Caco-2 (cell line): ENCODE measurements around the gene MRPS10. TPM values are rescaled to one million over a fixed set of nuclear protein-coding genes. Genes with fewer than 3 reads are reported as not detected.
"Not testable (repeated sequence)": the region's sequence is repeated elsewhere in the genome, so short reads cannot be mapped to it uniquely, and the experiment has no call there.

ENCODE experiments used
- BruUV-seq: library from RNA; stranded (reverse); fragments of 400-500 nt; replicated peaks from 2 replicates; lab custom pipeline; 2021; lab: Mats Ljungman, UMichigan
- CTCF ChIA-PET: fragments of 300-600 bp; sonication (Branson Sonifier 250); formaldehyde crosslinking; loops from one replicate; lab custom pipeline; 2022; ENCODE audit warnings: antibody characterized with exemption; lab: Charles Lee
- POLR2A ChIA-PET: fragments of 300-600 bp; sonication (Branson Sonifier 250); formaldehyde crosslinking; loops from one replicate; lab custom pipeline; 2022; ENCODE audit warnings: antibody characterized with exemption; lab: Charles Lee
- DNase-seq, 2 experiments: peaks; one replicate each; pipeline versions ENCODE4 v3.0.0 to v3.0.0-alpha.2; 2020 to 2022
- H3K27me3 ChIP-seq: replicated peaks from 2 replicates; pipeline ENCODE4 v1.6.0; 2011; ENCODE audit warnings: low read length; ENCODE audit not compliant: control insufficient read depth, insufficient read depth
- H3K36me3 ChIP-seq: 2 replicates; pipeline ENCODE4 v1.5.1; 2011; ENCODE audit warnings: low read length; ENCODE audit not compliant: control insufficient read depth, insufficient read depth
- H3K4me1 ChIP-seq: fragments of 250-450 bp; sonication (Bioruptor Pico); 2 replicates; pipeline ENCODE4 v1.5.1; 2020; ENCODE audit warnings: mild to moderate bottlenecking
- H3K4me3 ChIP-seq: 2 replicates; pipeline ENCODE4 v1.5.1; 2011; ENCODE audit warnings: low read depth, mild to moderate bottlenecking, control low read depth, low read length
- H3K9me3 ChIP-seq: fragments of 250-450 bp; sonication (Bioruptor Pico); 2 replicates; pipeline ENCODE4 v1.5.1; 2020; ENCODE audit warnings: mild to moderate bottlenecking, moderate library complexity
- H3K27ac Mint-ChIP-seq: one replicate; pipeline ENCODE4 v1.8.0; 2022; ENCODE audit warnings: mixed read lengths; ENCODE audit not compliant: unreplicated experiment
- H3K27me3 Mint-ChIP-seq: one replicate; pipeline ENCODE4 v1.8.0; 2022; ENCODE audit warnings: mixed read lengths; ENCODE audit not compliant: insufficient read depth, unreplicated experiment
- H3K36me3 Mint-ChIP-seq: one replicate; pipeline ENCODE4 v1.8.0; 2022; ENCODE audit warnings: mild to moderate bottlenecking, mixed read lengths; ENCODE audit not compliant: insufficient read depth, unreplicated experiment
- H3K4me1 Mint-ChIP-seq: one replicate; pipeline ENCODE4 v1.8.0; 2022; ENCODE audit warnings: low read depth, mixed read lengths; ENCODE audit not compliant: unreplicated experiment
- H3K4me3 Mint-ChIP-seq: one replicate; pipeline ENCODE4 v1.8.0; 2022; ENCODE audit warnings: mild to moderate bottlenecking, moderate library complexity, mixed read lengths; ENCODE audit not compliant: unreplicated experiment
- H3K9me3 Mint-ChIP-seq: one replicate; pipeline ENCODE4 v1.8.0; 2022; ENCODE audit warnings: mixed read lengths; ENCODE audit not compliant: unreplicated experiment
- CTCF ChIP-seq, 2 experiments: fragments of 200-600 bp in 1 of 2; IDR thresholded peaks; 1 replicate in 1 of 2; 2 replicates in 1 of 2; pipeline versions ENCODE4 v1.5.1 to v1.8.0; 2011 to 2022; ENCODE audit warnings: antibody characterized with exemption in 1 of 2, control low read depth in 1 of 2, inconsistent platforms in 1 of 2, low read depth in 1 of 2, low read length in 1 of 2, mild to moderate bottlenecking in 1 of 2, moderate library complexity in 1 of 2; ENCODE audit not compliant: insufficient read depth in 1 of 2, severe bottlenecking in 1 of 2, unreplicated experiment in 1 of 2
- intact Hi-C: fragments of 100-400 bp; cut with micrococcal nuclease; formaldehyde crosslinking; loops from one replicate; pipeline ENCODE4 v1.10.0; 2022; ENCODE audit not compliant: unreplicated experiment
- total RNA-seq: library from RNA; stranded (reverse); gene quantifications from 2 replicates; pipeline ENCODE4 v1.2.3, GENCODE V29; 2022

The MRPS10 gene
- total RNA-seq, 1 experiment from 2014 or later: 38.6 TPM

- DNase-seq: no peak
- intact Hi-C loops: no loop called here
- H3K9me3 Mint-ChIP-seq: no peaks in the 10 kb centered on the region
- no peaks in the 10 kb centered on the region for H3K36me3 ChIP-seq
- no peak within 1 kb of the TSS for H3K4me3 ChIP-seq
- no peak for TF ChIP-seq CTCF (IDR thresholded peaks at IDR 0.05; ENCODE audit: insufficient read depth in 1 of 2, low read depth in 1 of 2, low read length in 1 of 2, severe bottlenecking in 1 of 2, unreplicated experiment in 1 of 2)
- H3K4me1 Mint-ChIP-seq: no peaks in the 10 kb centered on the region
- ChIA-PET POLR2A (no interaction called here), CTCF (no interaction called here)
- H3K9me3 ChIP-seq: no peaks in the 10 kb centered on the region
- H3K27me3 ChIP-seq: no peaks in the 10 kb centered on the region
- no peaks in the 10 kb centered on the region for H3K36me3 Mint-ChIP-seq
- H3K4me1 ChIP-seq: no peaks in the 10 kb centered on the region
- no peak within 1 kb of the TSS for H3K27ac Mint-ChIP-seq
- no peak within 1 kb of the TSS for H3K4me3 Mint-ChIP-seq
- H3K27me3 Mint-ChIP-seq: no peaks in the 10 kb centered on the region
- BruUV-seq: no TSS peak
Observed at GRCh38 chr6:42173101-42173500, 44.6 kb downstream of the MRPS10 start, which contains the start of gene GUCA1A. Gene GUCA1A (plus strand): TSS chr6:42173364. CDS start chr6:42173614, 250 bp downstream.

- no peaks in the 10 kb centered on the region for H3K9me3 ChIP-seq
- no peak overlapping the region for H3K4me3 ChIP-seq
- BruUV-seq: no TSS peak
- intact Hi-C loops: no loop called here
- H3K4me1 ChIP-seq: 0 out of 2 replicates have a peak, but pooled peaks cover 1% of the 10 kb centered on the region
- no peaks in the 10 kb centered on the region for H3K27me3 ChIP-seq
- no peaks in the 10 kb centered on the region for H3K36me3 Mint-ChIP-seq
- no peak overlapping the region for H3K4me3 Mint-ChIP-seq
- POLR2A ChIA-PET: no interaction called here
- H3K36me3 ChIP-seq: no peaks in the 10 kb centered on the region
- DNase-seq: no peak
- CTCF ChIA-PET: no interaction called here
- H3K27me3 Mint-ChIP-seq: no peaks in the 10 kb centered on the region
- no peak overlapping the region for H3K27ac Mint-ChIP-seq
- TF ChIP-seq CTCF (IDR thresholded peaks at IDR 0.05; ENCODE audit: insufficient read depth in 1 of 2, low read depth in 1 of 2, low read length in 1 of 2, severe bottlenecking in 1 of 2, unreplicated experiment in 1 of 2): no peak
- H3K9me3 Mint-ChIP-seq: no peaks in the 10 kb centered on the region
- H3K4me1 Mint-ChIP-seq: peaks cover 1% of the 10 kb centered on the region
Observed at GRCh38 chr6:42171813-42172581, 45.7 kb downstream of the MRPS10 start.

- BruUV-seq, H3K4me3 ChIP-seq, H3K9me3 Mint-ChIP-seq, H3K9me3 ChIP-seq, intact Hi-C loops, H3K27me3 ChIP-seq, H3K36me3 ChIP-seq, H3K36me3 Mint-ChIP-seq, H3K4me1 ChIP-seq, H3K27me3 Mint-ChIP-seq, H3K27ac Mint-ChIP-seq, POLR2A ChIA-PET, H3K4me3 Mint-ChIP-seq, DNase-seq, H3K4me1 Mint-ChIP-seq: not testable (repeated sequence)
- CTCF ChIA-PET: interaction anchor here (1.6 kb wide), 1 partner anchor 61 kb away, joined by 5 read pairs; no protein-coding TSS in a partner anchor
Observed at GRCh38 chr6:42169780-42170179, 47.9 kb downstream of the MRPS10 start.
